Sciatic nerve (tissue), 2 donors: ENCODE data around the gene RAB44. TPM values are rescaled to one million over a fixed set of nuclear protein-coding genes. Genes with fewer than 3 reads are reported as not detected.
A peak's percentile ranks its signal among the peaks of the same experiment; 100 is the strongest.

ENCODE experiments used
- ATAC-seq: fragments of 200-7000 bp; cut with Tn5 transposase; one replicate; pipeline ENCODE4 v1.9.1; 2020; ENCODE audit warnings: mild to moderate bottlenecking, moderate library complexity
- DNase-seq: peaks from one replicate; pipeline ENCODE4 v3.0.0-alpha.2; 2020; ENCODE audit warnings: low spot score
- intact Hi-C: fragments of 100-400 bp; cut with DNase I; formaldehyde crosslinking; loops from one replicate; pipeline ENCODE4 v1.14.2; 2022
- total RNA-seq: library from RNA; stranded (reverse); fragmentation: NEBNext Ultra II Directional; extraction: Animal tissue kit (Norgen Biotek cat#: 25700); gene quantifications from one replicate; pipeline ENCODE4 v1.2.1, GENCODE V29; 2021
- donor health status: DM: no; HTN: no; CAD: no.
- donor health status: DM: no; HTN: no; CAD: no.

The RAB44 gene
- total RNA-seq, 1 donor from 2014 or later: 0.27 TPM

DNA sequence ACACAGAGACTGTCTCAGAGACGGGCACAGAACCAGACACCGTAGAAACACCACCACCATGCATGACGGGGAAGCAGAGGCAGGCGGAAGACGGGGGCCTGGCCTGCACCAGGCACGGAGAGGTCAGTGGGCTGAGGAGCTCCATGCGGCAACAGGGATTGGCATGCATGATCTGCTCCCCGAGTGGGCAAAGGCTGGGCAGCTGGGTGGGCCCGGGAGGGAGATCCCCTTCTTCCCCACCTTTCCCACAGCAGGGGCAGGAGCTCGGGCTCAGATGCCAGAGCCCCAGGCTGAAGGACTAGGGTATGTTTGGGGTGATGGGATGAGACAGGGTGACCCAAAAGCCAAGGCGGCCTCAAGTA is 43.2 kb downstream of the RAB44 start:
- DNase-seq: no peak
- no peak for ATAC-seq
- intact Hi-C loops: no loop called here

DNA sequence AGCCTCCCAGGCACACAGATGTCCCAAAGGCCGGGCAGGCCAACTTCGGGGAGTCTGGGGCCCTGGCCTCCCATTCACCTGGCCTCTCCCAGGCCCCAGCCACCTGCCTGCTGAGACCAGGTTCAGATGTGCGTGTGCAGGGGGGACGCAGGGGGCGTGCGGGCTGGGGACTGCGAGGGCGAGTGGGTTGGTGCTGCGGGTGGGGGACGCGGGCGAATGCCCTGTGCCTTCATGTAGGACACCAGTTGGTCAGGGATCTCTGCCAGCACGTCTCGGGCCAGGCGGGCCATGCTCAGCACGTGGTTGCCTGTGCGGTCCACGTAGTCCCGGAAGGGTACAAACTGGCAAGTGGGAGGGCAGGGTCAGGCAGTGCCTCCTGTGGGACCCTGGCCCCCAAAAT is 44.5 kb downstream of the RAB44 start:
- no peak for DNase-seq
- ATAC-seq: no peak
- intact Hi-C loops: no loop called here

DNA sequence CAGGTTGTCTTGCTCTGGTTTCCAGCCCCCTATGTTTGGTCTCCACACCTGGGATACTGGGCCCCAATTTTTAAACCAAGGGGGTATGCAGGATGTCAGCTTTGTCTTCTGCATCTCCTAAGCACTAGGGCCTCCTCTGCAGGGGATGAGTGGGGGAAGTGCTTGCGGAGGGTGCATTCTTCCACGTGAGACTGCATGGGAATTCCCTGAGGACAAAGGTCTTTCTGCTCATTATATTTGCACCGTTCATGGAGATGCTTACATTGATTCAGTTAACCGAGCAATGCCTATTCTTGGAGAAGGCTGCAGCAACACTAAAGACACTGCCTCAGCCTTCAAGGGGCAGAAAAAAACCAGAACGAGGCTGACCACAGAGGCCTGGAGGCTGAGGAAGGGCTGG is 45.4 kb downstream of the RAB44 start:
- no peak for ATAC-seq
- no peak for DNase-seq
- intact Hi-C loops: no loop called here

DNA sequence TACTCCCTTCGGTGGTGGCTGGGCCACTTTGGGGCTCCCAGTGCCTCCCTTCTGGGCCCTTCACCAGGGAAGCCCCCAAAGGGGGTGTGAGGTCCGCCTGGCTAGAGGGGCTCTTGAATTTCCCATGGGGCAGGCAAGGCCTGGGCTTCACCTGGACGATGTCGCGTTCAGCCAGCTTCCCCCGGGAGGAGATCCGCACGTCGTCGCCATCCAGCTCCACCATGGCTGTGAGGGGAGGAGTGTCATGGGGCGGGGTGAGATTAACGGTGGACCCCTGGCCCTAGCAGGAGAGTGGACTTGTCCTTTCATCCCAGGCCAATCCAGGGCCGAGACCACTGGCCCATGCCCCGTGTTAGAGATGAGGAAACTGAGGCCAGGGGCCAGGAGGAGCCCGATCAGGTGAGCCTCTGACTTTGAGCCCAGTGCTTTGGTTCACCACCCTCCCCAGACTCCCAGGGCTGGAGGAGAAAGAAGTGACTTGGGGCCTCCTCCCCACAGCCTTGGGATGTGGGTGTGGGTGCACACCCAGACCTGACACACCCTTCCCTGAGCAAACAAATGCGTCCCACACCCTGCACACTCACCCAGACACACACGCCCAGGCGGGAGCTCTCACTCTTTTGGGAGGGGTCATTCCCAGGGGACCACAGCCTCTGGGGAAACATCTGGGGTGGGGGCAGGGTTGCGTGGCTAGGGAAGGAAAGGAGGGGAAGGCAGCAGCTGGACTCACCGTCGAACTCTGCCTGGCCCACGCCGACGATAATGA is 46.1 kb downstream of the RAB44 start:
- DNase-seq (no peak), ATAC-seq (no peak)
- intact Hi-C loops: no loop called here

DNA sequence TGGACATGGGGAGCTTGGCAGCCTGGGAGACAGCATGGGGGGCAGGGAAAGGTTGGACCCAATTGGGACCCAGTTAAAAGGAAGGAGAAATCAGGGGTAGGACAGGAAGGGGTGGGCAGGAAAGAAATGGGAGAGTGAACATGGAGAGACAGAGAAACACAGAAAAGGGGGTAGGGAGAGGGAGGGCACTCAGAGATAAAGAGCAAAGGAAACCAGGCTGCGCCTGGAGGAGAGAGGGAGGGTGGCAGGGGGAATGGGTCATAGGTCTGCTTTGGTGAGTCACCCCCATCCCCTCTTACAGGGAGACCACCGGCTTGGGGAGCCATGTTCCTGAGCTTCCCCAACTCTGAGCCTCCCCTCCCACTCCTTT is 46.7 kb downstream of the RAB44 start:
- ATAC-seq (no peak), DNase-seq (no peak)
- intact Hi-C loops: no loop called here

DNA sequence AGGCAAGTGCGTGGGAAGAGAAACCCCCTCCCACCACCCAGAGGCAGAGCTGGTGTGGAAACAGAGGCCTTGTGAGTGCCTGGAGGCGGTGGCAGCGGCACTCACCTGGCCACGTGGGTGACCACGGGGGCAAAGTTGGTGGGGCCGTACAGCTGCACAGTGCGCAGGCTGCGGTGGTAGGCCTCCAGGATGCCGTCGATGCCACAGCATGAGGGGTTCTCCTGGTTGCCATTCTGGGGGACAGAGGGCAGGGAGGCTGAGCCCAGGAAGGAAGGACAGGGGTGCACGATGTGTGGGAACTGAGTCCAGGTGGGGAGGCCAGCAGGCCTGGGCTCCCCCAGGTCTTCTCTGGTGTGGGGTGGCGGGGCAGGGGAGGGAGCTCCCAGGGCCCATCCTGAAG is 47.7 kb downstream of the RAB44 start:
- no peak for DNase-seq
- no peak for ATAC-seq
- intact Hi-C loops: no loop called here

DNA sequence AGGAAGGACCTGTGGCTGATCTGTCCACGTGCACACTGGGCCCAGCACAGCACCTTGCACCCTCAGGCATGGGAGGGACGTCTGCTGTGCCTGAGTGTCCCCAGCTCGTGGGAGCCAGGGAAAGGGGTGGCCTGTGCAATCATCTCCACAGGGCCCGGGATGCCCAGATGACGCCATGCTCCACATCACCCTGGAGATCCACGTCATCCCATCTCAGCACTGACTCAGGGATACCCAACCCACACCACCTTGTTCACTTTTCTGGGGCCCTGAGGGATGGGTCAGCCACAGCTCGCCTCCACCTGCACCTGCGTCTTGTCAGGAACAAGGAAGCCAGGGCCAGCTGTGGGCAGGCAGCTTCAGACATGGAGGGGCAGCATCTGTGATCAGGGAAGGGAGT is 48.2 kb downstream of the RAB44 start:
- intact Hi-C loops: no loop called here
- ATAC-seq: no peak
- no peak for DNase-seq

DNA sequence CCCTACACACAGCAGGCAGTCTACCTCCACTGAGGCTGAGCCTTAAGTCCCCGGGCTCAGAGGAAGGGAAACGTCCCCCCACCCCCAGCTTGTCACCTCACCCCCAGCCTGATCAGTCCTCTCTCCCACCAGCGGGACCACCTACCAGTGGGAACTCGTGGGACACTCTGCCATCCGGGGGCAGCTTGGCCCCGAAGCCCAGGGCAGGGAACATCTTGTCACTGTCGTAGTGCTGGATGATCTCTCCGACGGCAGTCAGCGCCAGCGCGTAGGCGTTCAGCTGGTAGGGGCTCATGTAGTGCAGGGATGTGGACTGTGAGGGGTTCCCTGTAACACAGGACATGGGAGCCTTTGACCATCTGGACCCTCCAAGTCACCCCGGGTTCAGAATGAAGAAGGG is 48.6 kb downstream of the RAB44 start:
- ATAC-seq: no peak
- intact Hi-C loops: no loop called here
- DNase-seq: no peak

DNA sequence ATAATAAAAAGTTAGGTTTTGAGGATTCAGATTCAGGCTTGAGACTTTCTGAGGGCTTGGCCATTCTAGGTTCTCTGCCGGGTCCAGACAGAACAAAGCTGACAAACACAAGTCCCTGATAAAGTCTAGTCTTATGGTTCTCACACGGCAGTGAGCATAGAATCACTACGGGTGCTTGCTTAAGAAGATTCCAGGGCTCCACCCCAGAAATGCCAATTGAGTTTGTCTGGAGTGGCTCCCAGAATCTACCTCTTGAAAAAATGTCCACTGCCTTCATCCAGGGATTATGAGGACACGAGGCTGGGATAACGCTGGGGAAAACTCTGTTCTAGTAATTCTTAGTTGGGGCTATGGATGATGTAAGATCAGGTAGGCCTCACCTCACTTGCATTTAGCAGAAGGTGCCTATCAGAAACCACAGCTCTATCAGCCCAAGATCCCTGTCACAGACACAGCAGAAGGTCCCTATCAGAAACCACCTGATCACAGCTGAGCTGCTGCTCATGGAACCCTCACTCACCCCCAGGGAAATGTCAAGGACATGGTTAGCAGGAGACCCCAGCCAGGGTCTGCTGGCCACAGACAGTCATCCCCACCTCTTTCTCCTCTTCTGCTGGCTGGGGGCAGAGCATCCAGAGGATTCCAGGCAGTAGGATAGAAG is 52.3 kb downstream of the RAB44 start:
- DNase-seq (no peak), ATAC-seq (no peak)
- intact Hi-C loops: no loop called here

DNA sequence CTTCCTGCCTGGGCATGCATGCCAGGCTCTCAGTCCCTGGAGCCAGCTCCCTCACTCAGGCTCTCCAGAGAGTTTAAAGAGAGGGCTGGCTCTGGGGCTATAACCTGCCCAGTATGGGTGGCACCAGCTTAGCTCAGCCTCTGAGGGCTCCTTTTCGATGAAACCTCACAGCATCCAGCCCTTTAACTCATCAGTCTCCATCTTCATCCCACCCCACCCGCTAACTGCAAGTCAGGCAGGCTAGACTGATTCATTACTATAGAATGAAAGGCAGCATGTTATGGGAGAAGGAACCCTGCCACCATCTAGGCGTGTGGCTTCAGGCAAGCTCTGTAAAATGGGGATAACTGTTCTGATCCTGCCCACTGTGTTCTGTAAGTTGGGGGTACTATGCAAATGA is 53.5 kb downstream of the RAB44 start:
- intact Hi-C loops: no loop called here
- ATAC-seq (no peak), DNase-seq (no peak)

DNA sequence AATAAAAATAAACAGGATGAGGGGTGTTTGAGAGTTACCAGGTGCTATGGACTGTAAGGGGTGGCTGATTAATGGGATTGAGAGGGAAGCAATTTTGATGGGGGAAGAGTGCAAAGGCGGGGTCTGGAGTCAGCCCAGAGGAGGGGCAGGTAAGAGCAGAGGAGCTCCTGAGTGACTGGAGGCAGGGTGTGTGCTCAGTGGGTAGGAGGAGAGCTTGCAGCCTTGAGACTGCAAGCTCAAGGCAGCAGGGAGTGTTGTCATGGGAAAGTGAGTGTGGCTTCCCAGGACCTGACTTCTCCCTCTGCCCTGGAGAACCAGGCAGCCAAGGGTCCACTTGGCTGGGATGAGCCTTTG is 54.2 kb downstream of the RAB44 start:
- DNase-seq (no peak), ATAC-seq (no peak)
- intact Hi-C loops: no loop called here

DNA sequence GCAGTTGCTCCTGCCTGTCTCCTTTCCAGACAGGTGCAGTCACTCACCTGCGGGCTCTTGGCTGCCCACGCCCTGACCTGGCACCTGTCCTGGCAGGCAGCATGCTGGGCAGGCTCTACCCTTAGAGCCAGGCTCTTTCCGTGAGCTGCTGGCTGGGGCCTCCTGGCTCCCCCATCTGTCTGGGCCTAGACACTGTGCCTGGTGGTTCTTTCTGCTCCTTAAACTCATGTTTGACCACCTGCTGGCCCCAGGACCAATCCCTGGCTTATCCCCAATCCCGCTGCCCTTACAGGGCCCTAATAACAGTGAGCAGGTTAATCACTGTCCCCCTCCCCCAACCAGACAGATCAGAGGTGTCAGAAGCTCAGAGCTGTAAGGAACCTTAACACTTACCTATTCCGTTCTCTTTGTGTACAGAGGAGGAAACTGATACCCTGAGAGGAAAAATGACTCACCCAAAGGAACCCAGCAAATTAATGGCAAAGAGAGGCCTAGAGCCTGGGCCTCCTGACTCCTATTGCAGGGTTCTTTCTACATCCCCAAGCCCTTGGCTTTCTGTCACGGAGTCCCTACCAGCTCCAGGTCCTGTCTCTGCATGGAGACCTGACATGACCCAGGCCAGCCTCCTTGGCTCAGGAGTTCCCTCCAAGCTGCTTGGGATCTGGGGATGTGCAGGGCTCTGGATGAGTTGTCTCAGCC is 54.7 kb downstream of the RAB44 start:
- no peak for DNase-seq
- intact Hi-C loops: no loop called here
- ATAC-seq: no peak

DNA sequence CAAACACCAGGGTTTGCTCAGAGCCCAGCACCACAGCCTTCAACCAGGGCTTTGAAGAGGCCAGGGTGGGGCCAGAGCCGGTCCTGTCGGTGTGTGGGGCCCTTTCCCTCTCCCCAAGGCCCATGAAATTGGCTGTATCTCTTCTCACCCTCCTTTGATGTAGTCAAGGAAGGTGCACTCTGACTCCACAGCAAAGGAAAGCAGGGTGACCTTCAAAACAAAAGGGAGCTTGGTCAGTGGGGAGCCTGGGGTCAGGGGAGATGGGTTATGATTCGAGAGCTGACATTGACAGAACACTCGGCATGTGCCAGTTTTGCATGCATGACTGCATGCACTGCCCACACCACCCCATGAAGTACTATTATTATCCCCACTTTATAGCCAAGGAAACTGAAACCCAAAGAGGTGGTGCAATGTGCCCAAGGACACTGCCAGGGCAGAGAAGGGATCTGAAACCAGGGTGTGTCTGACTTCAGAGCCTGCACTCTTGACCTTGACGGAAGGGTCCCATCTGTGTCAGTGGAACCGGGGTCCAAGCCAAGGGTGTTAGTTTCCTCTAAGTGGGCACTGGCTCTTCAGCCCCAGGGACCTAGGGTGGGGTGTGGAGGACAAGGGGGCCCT is 55.4 kb downstream of the RAB44 start:
- intact Hi-C loops: no loop called here
- ATAC-seq: peak; percentile 35
- no peak for DNase-seq

DNA sequence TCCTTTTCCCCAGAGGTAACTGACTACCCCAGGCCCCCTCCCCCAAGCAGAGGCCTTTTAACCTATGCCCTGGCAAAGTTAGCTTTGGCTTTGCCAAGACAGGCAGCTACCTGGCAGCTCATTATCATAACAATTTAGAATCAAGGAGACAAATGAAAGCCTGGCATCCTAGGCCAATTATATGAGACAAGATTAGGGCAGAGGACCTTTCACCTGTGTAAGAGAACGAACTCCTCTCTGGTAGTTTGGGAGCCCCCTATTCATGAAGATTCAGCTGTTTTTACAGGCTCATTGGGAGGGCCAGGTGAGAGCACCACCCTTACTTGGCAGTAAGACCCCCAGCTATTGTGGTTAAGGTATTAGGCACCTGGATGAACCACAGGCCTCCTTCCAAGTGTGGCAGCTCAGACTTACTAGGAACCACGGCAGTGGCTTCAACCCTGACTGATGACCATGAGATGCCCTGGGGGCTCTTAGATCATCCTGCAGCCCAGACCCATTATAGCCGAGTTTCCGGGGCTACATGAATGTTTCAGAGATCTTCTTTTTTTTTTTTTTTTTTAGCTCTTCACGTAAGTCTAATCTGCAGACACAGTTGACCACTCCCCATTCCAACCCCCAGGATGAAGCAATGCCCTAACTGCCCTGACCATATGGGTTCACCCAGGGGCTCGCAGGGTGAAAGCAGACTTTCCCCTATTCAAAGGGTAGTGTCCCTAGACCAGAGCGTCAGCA is 56.2 kb downstream of the RAB44 start:
- DNase-seq (no peak), ATAC-seq (no peak)
- intact Hi-C loops: no loop called here

DNA sequence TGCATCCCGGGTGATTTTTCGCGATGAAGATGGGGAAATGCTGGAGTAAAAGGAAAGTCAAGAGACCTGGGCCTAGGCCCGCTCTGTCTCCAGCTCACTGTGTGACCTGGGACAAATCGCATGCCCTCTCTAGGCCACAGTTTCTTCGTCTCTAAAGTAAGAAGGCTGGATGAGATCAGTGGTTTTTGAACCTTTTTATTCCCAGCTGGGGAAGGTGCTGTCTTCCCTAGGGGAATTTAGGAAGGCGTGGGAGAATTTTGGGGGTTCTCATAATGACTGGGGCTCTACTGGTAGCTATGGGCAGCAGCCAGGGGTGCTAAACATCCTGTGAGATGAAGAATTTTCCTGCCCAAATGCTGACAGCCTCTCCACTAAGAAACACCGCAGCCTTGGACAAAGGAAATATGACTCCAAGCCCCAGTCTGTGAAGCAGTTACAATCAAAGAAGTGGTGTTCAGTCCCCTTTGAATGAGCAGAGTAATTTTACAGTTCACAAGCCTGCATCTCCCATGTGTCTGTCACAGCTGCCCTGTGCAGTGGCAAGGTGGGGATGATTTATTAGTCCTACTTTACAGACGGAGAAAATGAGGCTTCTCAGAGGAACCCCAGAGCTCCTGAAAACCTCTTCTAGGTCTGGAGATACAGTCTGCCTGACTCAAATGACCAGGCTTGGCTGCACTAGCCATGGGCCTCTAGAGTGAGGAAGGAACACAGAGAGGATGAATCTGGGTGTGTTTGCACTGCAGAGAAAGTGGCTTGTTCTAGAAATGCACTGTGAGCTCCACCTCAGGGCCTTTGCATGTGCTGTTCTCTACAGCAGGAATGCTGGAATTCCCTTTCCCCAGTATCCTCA is 57.2 kb downstream of the RAB44 start:
- no peak for ATAC-seq
- DNase-seq: no peak
- intact Hi-C loops: no loop called here

DNA sequence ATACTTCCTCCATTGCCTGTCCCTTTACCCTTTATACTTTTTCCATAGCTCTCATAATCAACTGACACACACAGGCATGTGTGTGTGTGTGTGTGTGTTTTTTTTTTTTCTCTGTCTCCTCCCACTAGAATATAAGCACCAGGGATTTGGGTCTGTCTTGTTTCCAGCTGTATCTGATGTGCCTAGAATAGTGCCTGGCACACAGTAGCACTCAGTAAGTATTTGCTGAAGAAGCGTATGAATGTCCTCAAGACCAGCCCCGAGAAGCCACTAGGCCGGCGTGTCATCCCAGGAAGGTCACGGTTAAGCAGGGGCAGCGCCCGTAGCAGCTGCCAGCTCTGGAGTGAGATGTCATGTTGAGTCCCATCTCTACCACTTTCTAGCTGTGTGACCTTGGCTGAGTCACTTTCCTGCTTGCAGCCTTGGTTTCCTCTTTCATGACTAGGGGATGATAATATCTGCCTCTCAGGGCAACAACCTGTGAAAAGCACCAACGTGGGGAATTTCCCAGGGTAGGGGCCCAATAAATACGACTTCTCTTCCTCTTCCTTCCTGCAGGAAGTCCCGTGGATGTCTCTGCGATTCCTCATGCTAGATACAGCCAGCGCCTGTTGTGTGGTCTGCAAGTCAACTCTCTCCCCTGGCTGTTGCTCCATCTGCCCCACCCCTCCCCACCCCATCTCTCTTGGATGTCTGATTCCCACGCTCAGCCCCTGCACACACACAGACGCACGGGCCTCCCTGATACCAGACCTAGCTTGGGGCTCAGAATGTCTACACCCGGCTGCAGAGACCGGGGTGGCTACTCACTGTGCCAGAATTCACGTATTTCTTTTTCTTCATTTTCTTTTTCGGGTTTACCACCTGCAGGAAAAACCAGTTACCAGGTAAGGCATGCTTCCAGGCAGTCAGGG is 58.1 kb downstream of the RAB44 start:
- DNase-seq (no peak), ATAC-seq (no peak)
- intact Hi-C loops: no loop called here

DNA sequence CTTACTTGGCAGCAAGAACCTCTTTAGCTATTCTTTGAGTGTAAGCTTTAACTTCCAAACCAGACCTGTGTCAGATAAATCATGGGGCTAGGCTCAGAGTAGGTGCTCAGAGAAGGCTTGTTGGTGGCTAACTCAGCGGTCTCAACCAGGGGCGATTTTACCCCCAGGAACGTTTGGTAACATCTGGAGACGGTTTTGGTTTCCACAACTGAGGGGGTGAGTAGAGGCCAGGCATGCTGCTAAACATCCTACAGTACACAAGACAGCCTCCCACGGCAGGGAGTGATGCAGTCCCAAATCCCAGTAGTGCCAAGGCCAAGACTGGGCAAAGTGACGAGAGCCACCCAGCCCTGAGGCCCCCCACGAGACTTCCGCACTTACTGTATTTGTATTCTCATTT is 59.2 kb downstream of the RAB44 start:
- intact Hi-C loops: no loop called here
- DNase-seq (no peak), ATAC-seq (no peak)

DNA sequence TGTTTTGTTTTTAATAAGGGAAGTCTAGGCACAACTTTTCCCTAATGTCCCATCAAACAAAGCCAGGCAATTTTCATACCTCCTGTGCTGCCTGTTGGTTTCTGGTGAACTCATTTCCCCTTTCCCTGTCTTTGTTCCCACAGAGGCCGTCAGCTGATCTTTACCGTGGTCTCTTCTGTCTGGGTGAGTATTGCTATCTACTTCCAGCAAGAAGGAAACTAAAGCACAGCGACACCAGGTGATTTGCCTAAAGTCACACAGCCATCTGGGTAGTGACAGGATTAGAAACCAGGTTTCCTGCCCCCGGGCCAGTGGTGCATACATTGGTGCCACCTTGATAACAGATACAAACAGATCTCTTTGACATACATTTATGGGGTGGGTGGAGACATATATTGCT is 59.6 kb downstream of the RAB44 start:
- intact Hi-C loops: no loop called here
- DNase-seq: no peak
- no peak for ATAC-seq
